Ecto neural progenitor cell (in vitro differentiated cells): ENCODE measurements around the gene ERCC6L2.

Experiments
- DNase-seq: peaks from one replicate; pipeline ENCODE4 v3.0.0-alpha.2; 2018; ENCODE audit warnings: low spot score

Gene ERCC6L2

DNA sequence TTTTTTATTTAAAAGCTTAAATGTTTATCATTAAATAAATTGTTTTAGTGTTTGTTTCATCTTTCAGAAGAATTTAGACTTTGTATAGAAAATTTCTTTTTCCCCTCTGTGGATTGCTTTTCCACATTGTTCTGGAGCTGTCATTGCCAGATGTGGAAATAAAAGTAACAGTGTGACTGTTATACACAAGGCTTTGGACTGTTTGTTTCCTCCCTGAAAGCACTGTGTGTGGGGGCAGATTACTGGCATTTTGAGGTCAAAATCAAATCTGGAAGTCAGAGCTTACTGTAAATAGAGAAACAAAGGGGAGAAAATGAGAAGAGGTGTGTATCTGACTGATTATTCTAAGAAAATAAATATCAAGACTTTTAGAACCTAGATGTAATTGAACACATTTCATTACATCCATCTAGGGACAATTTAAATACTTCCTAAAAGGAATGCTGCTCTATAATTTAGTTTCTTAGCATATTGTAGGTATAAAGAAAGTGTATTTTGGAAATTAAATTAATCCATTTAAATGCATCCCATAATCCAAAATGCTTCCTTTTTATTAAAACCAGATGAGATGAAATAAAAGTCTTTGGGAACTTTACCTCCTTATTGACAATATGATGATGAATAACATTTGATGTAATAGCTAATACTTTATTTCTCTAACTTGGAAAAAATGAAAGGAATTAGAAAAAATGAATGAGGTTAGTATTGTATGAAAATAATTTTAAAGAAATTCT lies 51.9 kb downstream of the ERCC6L2 start:
- no peak for DNase-seq

DNA sequence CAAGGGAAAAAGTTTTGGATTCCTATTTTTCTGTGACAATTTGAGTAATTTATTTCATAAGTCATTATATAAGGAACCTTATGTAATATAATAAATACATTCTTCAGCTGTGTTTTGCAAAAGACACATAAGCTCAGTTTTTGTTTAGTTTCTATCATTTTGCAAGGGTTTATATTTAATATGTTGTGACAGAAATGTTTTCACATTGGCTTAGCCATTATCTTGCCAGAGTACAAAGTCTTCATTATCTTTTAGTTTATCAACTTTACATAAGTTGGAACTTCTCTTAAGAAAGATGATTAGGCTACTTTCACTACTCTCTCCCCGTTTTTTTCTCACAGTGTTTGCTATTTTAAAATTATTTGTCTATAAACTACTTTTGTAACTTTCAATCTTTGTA lies 54.8 kb downstream of the ERCC6L2 start:
- no peak for DNase-seq

DNA sequence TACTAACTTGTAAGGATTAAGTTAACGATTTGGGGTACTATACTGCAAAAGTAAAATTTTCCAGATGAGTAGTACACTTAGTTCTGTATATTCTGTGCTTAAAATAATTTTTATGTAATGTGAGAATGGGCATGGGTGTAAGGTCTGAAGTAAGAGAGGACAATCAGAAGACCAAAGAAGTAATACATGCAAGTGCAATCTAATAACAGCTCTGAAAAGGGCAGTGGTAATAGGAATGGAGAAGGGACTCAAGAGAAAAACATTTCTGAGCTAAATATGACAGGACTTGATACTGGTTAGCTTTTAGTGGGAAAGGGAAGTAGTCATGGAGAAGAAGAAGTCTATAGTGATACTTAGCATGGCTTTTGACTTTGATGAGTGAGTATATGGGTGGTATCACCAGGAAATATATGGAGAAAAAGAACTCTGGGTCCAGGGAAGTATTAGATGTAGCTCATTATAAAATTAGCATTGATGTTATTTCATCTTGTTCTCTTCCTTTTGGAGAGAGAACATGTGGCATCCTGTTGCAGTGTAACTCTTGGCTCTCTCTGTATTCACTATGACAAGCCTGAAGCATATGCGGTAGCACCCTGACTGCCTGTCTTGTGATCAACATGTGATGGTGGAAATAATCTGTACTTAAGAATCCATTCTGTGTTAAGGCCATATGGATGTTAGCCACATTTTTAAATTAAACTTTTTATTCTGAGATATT lies 60.5 kb downstream of the ERCC6L2 start:
- no peak for DNase-seq

DNA sequence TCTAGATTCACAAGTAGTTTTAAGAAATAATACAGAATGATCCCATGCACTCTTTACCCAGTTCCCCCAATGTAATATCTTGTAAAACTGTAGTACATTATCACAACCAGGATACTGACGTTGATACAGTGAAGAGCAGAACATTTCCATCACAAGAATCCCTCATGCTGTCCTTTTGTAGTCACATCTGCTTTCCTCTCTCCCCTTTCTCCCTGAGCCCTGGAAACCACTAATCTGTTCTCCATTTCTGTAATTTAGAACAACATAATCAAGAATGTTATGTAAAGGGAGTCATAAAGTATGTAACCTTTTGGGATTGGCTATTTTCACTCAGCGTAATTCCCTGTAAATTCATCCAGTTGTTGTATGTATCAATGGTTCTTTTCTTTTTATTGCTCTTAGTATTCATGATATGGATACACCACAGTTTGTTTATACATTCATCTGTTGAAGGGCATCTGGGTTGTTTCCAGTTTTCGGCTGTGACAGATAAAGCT lies 61.1 kb downstream of the ERCC6L2 start:
- DNase-seq: no peak

DNA sequence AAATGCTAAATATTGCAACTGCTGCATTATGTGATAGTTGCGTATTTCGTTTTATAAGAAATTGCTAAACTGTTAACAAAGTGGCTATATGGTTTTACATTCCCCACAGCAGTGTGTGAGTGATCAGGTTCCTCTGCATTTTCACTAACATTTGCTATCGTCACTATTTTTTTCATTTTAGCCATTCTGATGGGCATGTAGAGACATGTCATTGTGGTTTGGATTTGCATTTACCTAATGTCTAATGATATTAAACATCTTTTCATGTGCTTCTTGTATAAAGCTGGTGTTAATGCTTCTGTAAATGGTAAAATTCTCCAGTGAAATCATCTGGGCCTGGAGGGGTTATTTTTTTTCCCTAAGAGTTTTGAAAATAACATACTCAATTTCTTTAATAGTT lies 61.6 kb downstream of the ERCC6L2 start:
- DNase-seq: no peak

DNA sequence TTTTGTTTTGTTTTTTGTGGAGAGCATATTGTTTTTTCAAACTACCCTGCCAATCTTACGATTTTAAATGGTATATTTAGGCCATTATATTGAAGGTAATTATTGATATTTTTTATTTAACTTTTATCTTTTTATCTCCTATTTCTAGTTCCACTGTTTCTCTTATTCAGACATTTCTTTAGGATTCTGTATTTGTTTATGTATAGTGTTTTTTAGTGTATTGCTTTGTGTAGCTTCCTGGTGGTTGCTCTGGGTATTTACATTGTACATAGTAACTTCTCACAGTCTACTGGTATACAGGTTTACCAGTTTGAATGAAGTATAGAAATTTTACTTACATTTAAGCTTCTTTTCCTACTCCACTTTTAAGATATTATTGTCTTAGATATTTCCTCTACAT lies 63.2 kb downstream of the ERCC6L2 start:
- DNase-seq: no peak

DNA sequence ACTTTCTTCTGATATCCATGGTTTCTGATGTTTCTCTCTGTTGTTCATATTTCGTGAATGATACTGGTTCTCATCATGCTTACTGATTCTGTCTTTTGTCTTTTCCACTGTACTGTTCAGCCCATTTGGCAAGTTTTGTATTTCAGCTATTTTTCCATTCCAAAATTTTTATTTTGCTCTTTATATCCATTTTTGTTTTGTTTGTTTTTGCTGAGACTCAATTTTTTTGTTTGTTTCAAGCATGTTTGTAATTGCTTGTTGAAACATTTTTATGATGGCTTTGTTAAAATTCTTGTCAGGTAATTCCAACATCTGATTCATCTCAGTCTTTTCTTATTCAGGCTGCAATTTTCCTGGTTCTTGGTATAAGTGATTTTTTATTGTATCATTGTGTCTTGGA lies 64.0 kb downstream of the ERCC6L2 start:
- no peak for DNase-seq

DNA sequence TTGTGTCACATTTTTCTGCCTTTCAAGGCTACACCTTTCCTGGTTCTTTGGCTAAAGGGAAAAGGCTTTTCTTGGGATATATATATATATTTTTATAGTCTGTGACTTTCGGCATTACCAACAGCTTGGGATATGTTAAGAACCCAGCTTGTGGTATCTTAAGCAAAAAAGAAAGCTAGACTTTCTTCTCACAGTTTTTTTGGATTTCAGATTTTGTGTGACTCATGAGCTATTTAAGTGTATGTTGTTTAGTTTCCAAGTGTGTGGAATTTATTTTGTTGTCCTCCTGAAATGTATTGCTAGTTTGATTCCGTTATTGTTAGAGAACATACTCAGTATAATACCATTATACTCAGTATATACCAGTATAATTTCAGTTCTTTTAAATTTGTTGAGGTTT lies 64.8 kb downstream of the ERCC6L2 start:
- no peak for DNase-seq

DNA sequence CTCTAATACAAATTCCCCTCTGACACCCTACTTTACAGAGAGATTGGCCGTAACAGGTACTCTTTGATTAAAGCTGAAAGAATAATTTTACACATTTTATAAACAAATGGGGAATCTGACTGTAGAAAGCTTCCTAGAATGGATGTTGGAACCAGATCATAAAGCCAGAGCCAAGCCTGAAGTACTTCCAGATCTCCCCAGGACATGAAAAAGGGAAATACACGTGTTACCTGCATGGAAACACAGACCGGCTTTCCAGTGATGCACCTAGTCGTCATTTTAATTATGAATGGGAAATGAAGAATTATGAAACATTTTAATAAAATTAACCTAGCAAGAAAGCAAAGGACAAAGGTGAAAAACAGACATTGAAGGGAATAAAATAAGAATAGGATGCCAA lies 66.5 kb downstream of the ERCC6L2 start:
- DNase-seq: no peak

DNA sequence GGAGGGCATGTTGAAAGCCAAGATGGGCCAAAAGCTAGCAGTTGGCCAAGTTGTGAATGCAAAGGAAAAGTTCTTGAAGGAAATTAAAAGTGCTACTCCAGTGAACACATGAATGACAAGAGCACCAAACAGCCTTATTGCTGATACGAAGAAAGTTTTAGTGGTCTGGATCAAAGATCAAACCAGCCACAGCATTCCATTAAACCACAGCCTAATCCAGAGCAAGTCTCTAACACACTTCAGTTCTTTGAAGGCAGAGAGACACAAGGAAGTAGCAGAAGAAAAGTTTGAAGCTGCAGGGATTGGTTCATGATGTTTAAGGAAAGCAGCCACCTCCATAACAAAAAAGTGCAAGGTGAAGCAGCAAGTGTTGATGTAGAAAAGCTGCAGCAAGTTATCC lies 71.6 kb downstream of the ERCC6L2 start:
- DNase-seq: no peak

DNA sequence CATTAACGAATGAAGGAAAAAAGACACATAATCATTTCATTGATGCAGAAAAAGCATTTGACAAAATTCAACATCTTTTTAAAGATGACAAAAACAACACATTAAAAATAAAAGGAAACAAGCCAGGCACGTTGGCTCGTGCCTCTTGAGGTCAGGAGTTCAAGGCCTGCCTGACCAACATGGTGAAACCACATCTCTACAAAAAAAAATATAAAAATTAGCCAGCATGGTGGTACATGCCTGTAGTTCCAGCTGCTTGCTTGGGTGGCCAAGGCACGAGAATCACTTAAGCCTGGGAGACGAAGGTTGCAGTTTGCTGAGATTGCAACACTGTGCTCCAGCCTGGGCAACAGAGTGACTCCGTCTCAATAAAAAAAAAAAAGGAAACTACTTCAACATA lies 77.0 kb downstream of the ERCC6L2 start:
- no peak for DNase-seq

DNA sequence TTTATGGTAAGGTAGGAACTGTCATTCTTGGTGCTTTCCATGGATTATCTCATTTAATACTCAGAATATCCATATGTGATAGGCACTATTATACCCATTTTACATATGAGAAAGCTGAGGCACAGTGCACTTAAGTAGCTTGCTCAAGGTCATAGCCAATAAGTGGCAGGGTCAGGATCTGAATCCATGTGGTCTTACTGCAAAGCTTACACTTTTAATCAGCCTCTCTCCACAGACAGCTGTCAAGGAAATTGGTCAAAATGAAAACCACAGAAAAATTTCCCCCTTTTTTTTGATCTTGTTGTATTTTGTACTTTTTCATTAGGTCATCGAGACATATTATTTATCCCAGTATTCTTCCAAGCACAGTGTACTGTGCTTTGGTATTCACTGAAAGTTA lies 78.5 kb downstream of the ERCC6L2 start:
- no peak for DNase-seq

DNA sequence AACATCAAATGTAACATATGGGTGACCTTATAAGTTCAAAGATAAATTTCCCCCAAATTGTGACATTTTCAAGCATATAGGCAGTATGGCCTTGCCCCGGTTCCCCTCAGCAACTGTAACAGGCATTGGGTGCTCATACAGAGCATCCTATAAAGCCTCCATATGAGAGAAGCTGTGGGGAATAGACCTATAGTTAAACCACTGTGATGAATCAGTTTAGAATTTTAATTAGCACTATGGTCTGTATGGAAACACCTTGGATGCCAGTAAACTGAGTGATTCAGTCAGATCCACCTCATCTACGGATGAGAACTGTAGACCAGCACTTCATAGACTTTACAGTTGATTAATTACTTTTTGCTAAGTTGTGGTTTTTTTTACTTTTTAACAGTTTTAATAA lies 79.4 kb downstream of the ERCC6L2 start:
- no peak for DNase-seq

DNA sequence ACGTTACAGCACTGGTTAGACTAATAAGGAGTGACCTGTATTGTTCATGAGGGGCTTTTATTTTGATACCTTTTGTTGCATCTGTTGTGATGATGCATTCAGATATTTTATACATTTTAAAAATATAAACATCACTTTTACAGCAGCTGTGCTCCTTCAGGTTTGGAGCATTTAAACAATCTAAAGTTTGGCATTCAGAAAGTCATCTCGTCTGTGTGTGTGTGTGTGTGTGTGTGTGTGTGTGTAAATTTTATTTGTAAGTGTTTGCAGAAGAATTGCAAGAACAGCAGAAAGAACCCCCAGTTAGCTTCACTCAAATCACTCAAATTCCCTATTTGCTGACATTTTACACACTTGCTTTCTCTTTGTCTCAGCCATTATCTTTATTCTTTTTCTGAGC lies 87.4 kb downstream of the ERCC6L2 start:
- DNase-seq: no peak

DNA sequence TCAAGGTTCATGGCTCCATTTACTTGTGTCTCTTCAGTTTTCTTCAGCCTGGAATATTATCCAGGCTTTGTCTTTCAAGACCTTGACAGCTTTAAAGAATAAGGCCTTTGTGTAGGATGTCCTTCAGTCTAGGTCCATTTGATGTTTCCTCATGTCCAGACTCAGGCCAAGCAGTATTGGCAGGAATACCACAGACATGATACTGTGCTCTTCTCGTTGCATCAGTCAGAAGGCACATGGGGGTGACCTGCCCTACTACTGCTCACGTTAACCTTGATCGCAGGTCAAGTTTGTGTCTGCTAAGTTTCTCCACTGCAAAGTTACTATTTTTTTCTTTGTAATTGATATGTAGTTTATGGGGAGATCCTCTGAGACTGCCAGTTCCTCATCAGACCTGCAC lies 88.2 kb downstream of the ERCC6L2 start:
- DNase-seq: no peak

DNA sequence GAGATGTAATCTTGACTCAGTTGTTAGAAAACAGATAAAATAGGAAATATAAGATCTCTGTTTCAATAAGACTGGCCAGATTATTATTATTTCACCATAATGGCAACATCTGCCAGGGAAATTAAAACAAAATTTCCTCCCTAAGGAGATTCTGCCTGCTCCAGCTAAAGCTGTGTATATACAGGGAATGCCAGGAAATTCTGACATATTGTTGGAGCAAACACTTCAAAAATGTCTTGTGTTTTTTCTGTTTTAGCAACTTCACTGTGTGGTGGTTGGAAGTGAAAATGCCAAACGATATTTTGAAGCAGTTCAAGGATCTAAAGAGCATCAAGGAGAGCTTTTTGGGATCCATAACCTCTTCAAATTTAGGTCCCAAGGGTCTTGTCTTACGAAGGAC lies 90.8 kb downstream of the ERCC6L2 start:
- no peak for DNase-seq

DNA sequence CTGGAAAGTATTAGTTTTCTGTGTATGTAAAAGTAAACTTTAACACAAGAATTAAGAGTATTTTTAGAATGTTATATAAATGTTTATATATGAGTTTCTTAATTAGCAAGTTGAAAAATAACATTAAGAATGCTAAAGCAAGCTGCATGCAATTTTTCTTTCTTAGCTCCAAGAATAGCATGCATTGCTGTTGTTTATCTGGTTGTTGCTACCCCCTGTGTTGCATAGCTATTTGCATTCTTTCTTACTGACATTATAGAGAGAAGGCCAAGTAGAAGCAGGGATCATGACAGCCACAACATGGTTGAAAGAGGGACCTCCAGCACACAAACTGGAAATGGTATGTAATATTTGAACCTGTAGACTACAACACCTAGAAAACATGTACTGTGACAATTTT lies 94.8 kb downstream of the ERCC6L2 start:
- no peak for DNase-seq

DNA sequence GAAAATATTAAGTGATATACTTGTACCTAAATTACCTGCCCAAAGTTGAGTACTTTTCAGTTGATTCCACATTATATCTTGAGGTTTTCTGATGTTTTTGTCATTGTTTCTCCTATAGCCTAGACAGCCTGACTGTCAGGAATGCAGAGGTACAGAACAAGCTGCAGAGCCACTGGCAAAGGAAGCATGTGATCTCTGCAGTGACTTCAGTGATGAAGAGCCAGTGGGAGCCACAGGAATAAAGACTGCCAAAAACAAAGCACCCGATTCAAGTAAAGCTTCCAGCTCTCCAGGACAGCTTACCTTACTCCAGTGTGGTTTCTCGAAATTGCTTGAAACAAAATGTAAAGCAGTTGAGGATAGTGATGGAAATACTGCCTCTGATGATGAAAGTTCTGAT lies 96.3 kb downstream of the ERCC6L2 start:
- DNase-seq: no peak

DNA sequence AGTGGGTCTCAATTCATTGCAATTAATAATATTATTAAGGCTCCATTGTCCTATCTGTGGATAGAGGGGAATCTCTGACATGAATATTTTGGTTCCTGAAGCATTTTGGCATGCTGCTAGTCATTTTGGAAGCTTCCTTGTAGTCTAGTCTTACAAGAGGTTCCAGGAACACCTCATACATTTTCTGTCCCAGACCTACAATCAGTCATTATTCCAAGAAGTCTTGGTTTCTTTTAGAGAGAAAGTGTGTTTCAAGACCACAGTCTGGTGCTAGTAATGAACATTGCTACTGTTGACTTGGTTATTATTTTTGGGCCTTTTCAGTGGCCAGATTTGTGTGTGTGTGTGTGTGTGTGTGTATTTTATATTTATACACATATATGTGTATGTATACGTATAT lies 98.9 kb downstream of the ERCC6L2 start:
- DNase-seq: no peak

DNA sequence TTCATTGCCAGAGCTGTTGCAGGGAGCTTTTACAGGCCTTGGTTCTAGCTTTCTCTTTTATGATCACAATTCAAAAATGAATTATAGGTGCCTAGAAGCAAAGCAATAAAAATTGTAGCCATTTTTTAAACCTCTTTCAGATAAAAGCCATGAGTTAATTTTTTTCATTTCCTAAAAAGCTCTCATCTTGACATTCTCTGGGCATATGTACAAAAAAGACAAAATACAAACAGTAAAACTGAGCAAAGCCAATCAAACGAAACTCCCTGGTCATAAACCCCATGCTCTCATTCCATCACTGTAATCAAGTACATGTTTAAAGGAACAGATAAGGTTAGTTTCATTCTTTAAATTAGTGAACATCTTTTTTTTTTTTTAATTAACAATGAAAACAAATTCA lies 101.9 kb downstream of the ERCC6L2 start:
- DNase-seq: no peak

DNA sequence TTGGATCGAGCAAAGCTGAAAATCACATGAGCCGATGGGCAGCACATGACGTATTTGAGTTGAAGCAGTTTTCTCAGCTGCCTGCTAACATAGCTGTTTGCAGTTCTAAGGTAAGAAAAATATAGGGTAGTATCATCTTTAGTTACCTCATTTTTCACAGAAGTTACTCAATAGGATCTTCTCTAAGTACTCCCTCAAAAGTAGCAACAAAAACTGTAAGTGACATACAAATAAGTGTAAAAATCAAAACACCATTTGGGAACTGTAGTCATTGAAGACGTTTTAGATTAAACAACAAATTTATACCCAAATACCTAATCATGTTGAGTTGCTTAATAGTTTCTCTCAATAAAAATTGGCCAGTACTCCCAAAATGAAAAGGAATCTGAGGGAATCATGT lies 102.6 kb downstream of the ERCC6L2 start:
- no peak for DNase-seq

DNA sequence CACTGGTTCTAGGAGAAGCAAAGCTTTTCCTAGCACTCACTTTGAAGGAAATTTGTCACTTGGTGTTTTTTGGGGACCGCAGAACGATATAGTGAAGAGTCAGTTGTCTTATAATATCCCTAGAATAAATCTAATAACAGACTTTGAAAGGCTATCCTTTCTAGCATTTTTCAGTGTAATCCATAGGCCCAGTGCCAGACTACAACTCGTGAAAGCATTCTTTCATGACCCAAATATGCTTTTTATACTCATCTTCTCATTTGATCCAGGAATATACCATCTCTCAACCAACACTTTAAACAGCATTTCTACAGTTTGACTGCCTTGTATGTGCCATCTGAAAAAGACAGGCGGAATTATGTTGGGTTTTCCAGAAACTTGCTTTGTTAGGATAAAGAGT lies 104.0 kb downstream of the ERCC6L2 start:
- no peak for DNase-seq

DNA sequence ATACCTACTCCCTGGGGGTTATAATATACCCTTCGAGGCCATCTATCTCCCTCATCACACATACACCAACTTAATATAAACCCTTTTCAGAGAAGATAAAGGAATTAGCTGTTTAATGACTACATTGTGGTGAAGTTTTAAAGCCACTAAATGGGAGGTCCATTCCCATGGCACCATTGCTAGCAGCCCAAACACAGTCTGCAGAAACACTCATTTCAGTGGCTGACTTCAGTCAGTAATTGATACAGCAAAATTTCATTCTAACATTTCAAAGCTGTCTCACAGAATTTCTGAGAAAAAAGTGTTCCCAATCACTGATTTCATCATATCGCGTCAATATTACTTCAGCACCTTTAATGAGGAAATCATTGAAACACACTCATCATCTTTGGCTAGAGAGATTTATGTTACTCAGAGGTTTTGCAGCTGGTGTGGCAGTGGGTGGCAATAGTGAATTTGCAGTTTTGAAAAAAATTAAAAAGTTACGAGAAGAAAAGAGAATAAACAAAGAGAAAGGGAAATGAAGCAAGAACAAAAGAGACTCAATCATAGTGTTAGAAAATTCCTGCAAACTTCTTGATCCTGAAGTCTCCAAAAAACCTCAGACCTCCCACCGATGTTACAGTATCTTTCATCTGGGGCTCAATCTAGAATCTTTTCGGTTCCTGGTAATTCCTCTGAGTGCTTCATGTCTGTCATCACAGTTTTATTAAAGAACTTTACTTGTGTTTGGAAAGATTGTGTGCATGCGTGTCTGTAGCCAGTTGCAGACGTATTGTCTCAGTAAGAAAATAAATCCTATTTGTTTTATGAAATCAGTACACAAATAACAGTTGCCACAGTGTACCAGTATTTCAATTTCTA lies 105.0 kb downstream of the ERCC6L2 start:
- DNase-seq: no peak
